HepG2 (cell line): ENCODE data around the gene TADA3. TPM values are rescaled to one million over a fixed set of nuclear protein-coding genes. Genes with fewer than 3 reads are reported as not detected.

Experiments
- CC2D1A ChIP-seq: sonication (generic); formaldehyde crosslinking; IDR thresholded peaks from 2 replicates; pipeline ENCODE4 v1.8.1; 2023; ENCODE audit warnings: mild to moderate bottlenecking, missing genetic modification reagents
- DNMT3B ChIP-seq: conservative IDR thresholded peaks from 2 replicates; pipeline ENCODE4 v1.6.1; 2016; ENCODE audit warnings: missing biosample characterization, control low read depth
- KDM1A ChIP-seq: IDR thresholded peaks from 2 replicates; pipeline ENCODE4 v1.6.1; 2016; ENCODE audit warnings: missing compliant biosample characterization
- KDM2A ChIP-seq: sonication (generic); formaldehyde crosslinking; IDR thresholded peaks from 2 replicates; pipeline ENCODE4 v1.4.0; 2020; ENCODE audit warnings: low read depth, missing genetic modification reagents, borderline replicate concordance
- NR2F6 ChIP-seq, 2 experiments: IDR thresholded peaks; 2 replicates each; pipeline ENCODE4 v1.6.1; 2016; ENCODE audit warnings: antibody characterized with exemption in 1 of 2, mild to moderate bottlenecking in 1 of 2
- PRMT3 ChIP-seq: sonication (generic); formaldehyde crosslinking; IDR thresholded peaks from 2 replicates; pipeline ENCODE4 v1.8.1; 2022; ENCODE audit warnings: low read depth, mild to moderate bottlenecking, moderate library complexity, missing genetic modification reagents, borderline replicate concordance
- SALL2 ChIP-seq: sonication (generic); formaldehyde crosslinking; IDR thresholded peaks from 2 replicates; pipeline ENCODE4 v1.8.1; 2023; ENCODE audit warnings: mild to moderate bottlenecking, missing genetic modification reagents, inconsistent platforms
- SAP130 ChIP-seq: IDR thresholded peaks from 2 replicates; pipeline ENCODE4 v1.6.1; 2016; ENCODE audit warnings: low read depth
- SP4 ChIP-seq: sonication (generic); formaldehyde crosslinking; IDR thresholded peaks from 2 replicates; pipeline ENCODE4 v1.8.1; 2023; ENCODE audit warnings: mild to moderate bottlenecking, missing genetic modification reagents
- ZBTB25 ChIP-seq: IDR thresholded peaks from 2 replicates; pipeline ENCODE4 v1.6.1; 2018; ENCODE audit warnings: missing genetic modification reagents
- ZKSCAN1 ChIP-seq: fragments of 150-350 bp; IDR thresholded peaks from 2 replicates; pipeline ENCODE4 v1.6.1; 2014; ENCODE audit warnings: low read length
- ZNF124 ChIP-seq: sonication (generic); formaldehyde crosslinking; IDR thresholded peaks from 2 replicates; pipeline ENCODE4 v1.4.0; 2020; ENCODE audit warnings: missing genetic modification reagents
- ZNF224 ChIP-seq: sonication (generic); formaldehyde crosslinking; IDR thresholded peaks from 2 replicates; pipeline ENCODE4 v1.5.0; 2020; ENCODE audit warnings: mild to moderate bottlenecking, missing genetic modification reagents
- polyA plus RNA-seq, 8 experiments: library from polyadenylated mRNA; depleted of rRNA in 3 of 8; stranded (reverse) in 7 of 8; unstranded in 1 of 8; fragments of >200 nt; fragmentation: Illumina TruSeq in 4 of 8; extraction: Trizol in 4 of 8; gene quantifications; 2 replicates each; pipeline versions ENCODE4 v1.2.1 to v1.2.3, GENCODE V29; 2011 to 2016; ENCODE audit warnings: low read depth in 4 of 8, missing spikeins in 1 of 8, mixed read lengths in 1 of 8; ENCODE audit not compliant: insufficient read depth in 1 of 8
- total RNA-seq, 5 experiments: library from RNA; depleted of rRNA; stranded (reverse); fragments of >200 nt; fragmentation: Illumina TruSeq; extraction: Trizol; gene quantifications; 2 replicates each; pipeline ENCODE4 v1.2.3, GENCODE V29; 2016; ENCODE audit warnings: low read depth in 1 of 5
- TF ChIP-seq, protein P1 (sequence below): sonication (generic); formaldehyde crosslinking; IDR thresholded peaks from 2 replicates; pipeline ENCODE4 v1.5.1; 2020; ENCODE audit warnings: mild to moderate bottlenecking, missing genetic modification reagents, moderate library complexity
- TF ChIP-seq, protein P2 (sequence below): sonication (generic); formaldehyde crosslinking; IDR thresholded peaks from 2 replicates; pipeline ENCODE4 v1.4.0; 2020; ENCODE audit warnings: missing genetic modification reagents
- TF ChIP-seq, protein P3 (sequence below): sonication (generic); formaldehyde crosslinking; IDR thresholded peaks from 2 replicates; pipeline ENCODE4 v1.8.0; 2022; ENCODE audit warnings: missing genetic modification reagents, mild to moderate bottlenecking, moderate library complexity, borderline replicate concordance

The TADA3 gene
- total and polyA plus RNA-seq, 2 of the 13 experiments (the other 11 are each of a cell fraction or from before 2014, with no cell fraction given), result 32.1 to 37.1 TPM

- TF ChIP-seq, protein P1, sequence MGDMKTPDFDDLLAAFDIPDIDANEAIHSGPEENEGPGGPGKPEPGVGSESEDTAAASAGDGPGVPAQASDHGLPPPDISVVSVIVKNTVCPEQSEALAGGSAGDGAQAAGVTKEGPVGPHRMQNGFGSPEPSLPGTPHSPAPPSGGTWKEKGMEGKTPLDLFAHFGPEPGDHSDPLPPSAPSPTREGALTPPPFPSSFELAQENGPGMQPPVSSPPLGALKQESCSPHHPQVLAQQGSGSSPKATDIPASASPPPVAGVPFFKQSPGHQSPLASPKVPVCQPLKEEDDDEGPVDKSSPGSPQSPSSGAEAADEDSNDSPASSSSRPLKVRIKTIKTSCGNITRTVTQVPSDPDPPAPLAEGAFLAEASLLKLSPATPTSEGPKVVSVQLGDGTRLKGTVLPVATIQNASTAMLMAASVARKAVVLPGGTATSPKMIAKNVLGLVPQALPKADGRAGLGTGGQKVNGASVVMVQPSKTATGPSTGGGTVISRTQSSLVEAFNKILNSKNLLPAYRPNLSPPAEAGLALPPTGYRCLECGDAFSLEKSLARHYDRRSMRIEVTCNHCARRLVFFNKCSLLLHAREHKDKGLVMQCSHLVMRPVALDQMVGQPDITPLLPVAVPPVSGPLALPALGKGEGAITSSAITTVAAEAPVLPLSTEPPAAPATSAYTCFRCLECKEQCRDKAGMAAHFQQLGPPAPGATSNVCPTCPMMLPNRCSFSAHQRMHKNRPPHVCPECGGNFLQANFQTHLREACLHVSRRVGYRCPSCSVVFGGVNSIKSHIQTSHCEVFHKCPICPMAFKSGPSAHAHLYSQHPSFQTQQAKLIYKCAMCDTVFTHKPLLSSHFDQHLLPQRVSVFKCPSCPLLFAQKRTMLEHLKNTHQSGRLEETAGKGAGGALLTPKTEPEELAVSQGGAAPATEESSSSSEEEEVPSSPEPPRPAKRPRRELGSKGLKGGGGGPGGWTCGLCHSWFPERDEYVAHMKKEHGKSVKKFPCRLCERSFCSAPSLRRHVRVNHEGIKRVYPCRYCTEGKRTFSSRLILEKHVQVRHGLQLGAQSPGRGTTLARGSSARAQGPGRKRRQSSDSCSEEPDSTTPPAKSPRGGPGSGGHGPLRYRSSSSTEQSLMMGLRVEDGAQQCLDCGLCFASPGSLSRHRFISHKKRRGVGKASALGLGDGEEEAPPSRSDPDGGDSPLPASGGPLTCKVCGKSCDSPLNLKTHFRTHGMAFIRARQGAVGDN (CRISPR knock-in tag), result 0 out of 2 replicates have a peak, but pooled peaks have one; percentile 44
- no peak for TF ChIP-seq CC2D1A (CRISPR knock-in tag)
- TF ChIP-seq PRMT3 (CRISPR knock-in tag), result no peak
- TF ChIP-seq ZNF124 (CRISPR knock-in tag), result no peak
- no peak for TF ChIP-seq DNMT3B (CRISPR knock-in tag)
- peak; percentile 78 for TF ChIP-seq NR2F6 (IDR thresholded peaks at IDR 0.05)
- TF ChIP-seq NR2F6 (CRISPR knock-in tag; IDR thresholded peaks at IDR 0.05), result peak; percentile 86
- TF ChIP-seq SALL2 (CRISPR knock-in tag), result no peak
- no peak for TF ChIP-seq KDM1A (CRISPR knock-in tag)
- no peak for TF ChIP-seq SP4 (CRISPR knock-in tag)
- no peak for TF ChIP-seq ZKSCAN1
- TF ChIP-seq, protein P2, sequence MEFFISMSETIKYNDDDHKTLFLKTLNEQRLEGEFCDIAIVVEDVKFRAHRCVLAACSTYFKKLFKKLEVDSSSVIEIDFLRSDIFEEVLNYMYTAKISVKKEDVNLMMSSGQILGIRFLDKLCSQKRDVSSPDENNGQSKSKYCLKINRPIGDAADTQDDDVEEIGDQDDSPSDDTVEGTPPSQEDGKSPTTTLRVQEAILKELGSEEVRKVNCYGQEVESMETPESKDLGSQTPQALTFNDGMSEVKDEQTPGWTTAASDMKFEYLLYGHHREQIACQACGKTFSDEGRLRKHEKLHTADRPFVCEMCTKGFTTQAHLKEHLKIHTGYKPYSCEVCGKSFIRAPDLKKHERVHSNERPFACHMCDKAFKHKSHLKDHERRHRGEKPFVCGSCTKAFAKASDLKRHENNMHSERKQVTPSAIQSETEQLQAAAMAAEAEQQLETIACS, result no peak
- TF ChIP-seq, protein P3, sequence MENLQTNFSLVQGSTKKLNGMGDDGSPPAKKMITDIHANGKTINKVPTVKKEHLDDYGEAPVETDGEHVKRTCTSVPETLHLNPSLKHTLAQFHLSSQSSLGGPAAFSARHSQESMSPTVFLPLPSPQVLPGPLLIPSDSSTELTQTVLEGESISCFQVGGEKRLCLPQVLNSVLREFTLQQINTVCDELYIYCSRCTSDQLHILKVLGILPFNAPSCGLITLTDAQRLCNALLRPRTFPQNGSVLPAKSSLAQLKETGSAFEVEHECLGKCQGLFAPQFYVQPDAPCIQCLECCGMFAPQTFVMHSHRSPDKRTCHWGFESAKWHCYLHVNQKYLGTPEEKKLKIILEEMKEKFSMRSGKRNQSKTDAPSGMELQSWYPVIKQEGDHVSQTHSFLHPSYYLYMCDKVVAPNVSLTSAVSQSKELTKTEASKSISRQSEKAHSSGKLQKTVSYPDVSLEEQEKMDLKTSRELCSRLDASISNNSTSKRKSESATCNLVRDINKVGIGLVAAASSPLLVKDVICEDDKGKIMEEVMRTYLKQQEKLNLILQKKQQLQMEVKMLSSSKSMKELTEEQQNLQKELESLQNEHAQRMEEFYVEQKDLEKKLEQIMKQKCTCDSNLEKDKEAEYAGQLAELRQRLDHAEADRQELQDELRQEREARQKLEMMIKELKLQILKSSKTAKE, result peak; percentile 60; the same call in 1 of the 2 replicates
- no peak for TF ChIP-seq ZNF224 (CRISPR knock-in tag)
- peak; percentile 23; the same call in 1 of the 2 replicates for TF ChIP-seq KDM2A (CRISPR knock-in tag)
- peak; percentile 20; the same call in 1 of the 2 replicates for TF ChIP-seq SAP130 (CRISPR knock-in tag)
- no peak for TF ChIP-seq ZBTB25 (CRISPR knock-in tag)
These were observed 42.5 kb upstream of the TADA3 start (continued) for GRCh38 chr3:9834520-9835380.
